Glutamatergic neuron (in vitro differentiated cells): ENCODE data around the gene TACO1. TPM values are rescaled to one million over a fixed set of nuclear protein-coding genes. Genes with fewer than 3 reads are reported as not detected.
A peak's percentile ranks its signal among the peaks of the same experiment; 100 is the strongest.

Source experiments
- DNase-seq: peaks from one replicate; pipeline ENCODE4 v3.0.0; 2022
- H3K27ac Mint-ChIP-seq: one replicate; pipeline ENCODE4 v1.8.0; 2020; ENCODE audit warnings: mild to moderate bottlenecking, mixed read lengths, inconsistent platforms; ENCODE audit not compliant: unreplicated experiment
- H3K27me3 Mint-ChIP-seq: one replicate; pipeline ENCODE4 v1.8.0; 2020; ENCODE audit warnings: mild to moderate bottlenecking, moderate library complexity, mixed read lengths, inconsistent platforms; ENCODE audit not compliant: unreplicated experiment
- H3K36me3 Mint-ChIP-seq: one replicate; pipeline ENCODE4 v1.8.0; 2020; ENCODE audit warnings: mild to moderate bottlenecking, mixed read lengths, inconsistent platforms; ENCODE audit not compliant: unreplicated experiment
- H3K4me1 Mint-ChIP-seq: one replicate; pipeline ENCODE4 v1.8.0; 2020; ENCODE audit warnings: mild to moderate bottlenecking, low read depth, mixed read lengths, inconsistent platforms; ENCODE audit not compliant: unreplicated experiment
- H3K4me3 Mint-ChIP-seq: one replicate; pipeline ENCODE4 v1.8.0; 2020; ENCODE audit warnings: mild to moderate bottlenecking, mixed read lengths, inconsistent platforms; ENCODE audit not compliant: unreplicated experiment
- H3K9me3 Mint-ChIP-seq: one replicate; pipeline ENCODE4 v1.8.0; 2020; ENCODE audit warnings: mild to moderate bottlenecking, moderate library complexity, mixed read lengths, inconsistent platforms; ENCODE audit not compliant: unreplicated experiment
- CTCF ChIP-seq: fragments of 200-600 bp; sonication (generic); IDR thresholded peaks from one replicate; pipeline ENCODE4 v1.5.0; 2021; ENCODE audit not compliant: partially characterized antibody, unreplicated experiment
- total RNA-seq: library from RNA; stranded (reverse); fragmentation: NEBNext Ultra II Directional; extraction: Animal tissue kit (Norgen Biotek cat#: 25700); gene quantifications from one replicate; pipeline ENCODE4 v1.2.1, GENCODE V29; 2021; ENCODE audit not compliant: unreplicated experiment

The TACO1 gene
- total RNA-seq, 1 donor from 2014 or later: 23.2 TPM

- no peak overlapping the region for H3K4me3 Mint-ChIP-seq
- no peaks in the 10 kb centered on the region for H3K27me3 Mint-ChIP-seq
- peaks cover under 1% of the 10 kb centered on the region for H3K4me1 Mint-ChIP-seq
- no peaks in the 10 kb centered on the region for H3K36me3 Mint-ChIP-seq
- peaks cover 1% of the 10 kb centered on the region for H3K9me3 Mint-ChIP-seq
- no peak overlapping the region for H3K27ac Mint-ChIP-seq
- TF ChIP-seq CTCF: no peak
- no peak for DNase-seq
Measured at GRCh38 chr17:63595132-63595531, 5.6 kb upstream of the TACO1 start.

GRCh38 chr17:63596856-63597586 lies 3.7 kb upstream of the TACO1 start:
- H3K27ac Mint-ChIP-seq: no peak overlapping the region
- H3K4me1 Mint-ChIP-seq: peaks cover 9% of the 10 kb centered on the region
- no peak for TF ChIP-seq CTCF
- H3K27me3 Mint-ChIP-seq: peaks cover 2% of the 10 kb centered on the region
- H3K9me3 Mint-ChIP-seq: peaks cover 4% of the 10 kb centered on the region
- no peak for DNase-seq
- no peaks in the 10 kb centered on the region for H3K36me3 Mint-ChIP-seq
- H3K4me3 Mint-ChIP-seq: no peak overlapping the region

- Mint-ChIP-seq H3K4me1 (peaks cover 9% of the 10 kb centered on the region), H3K36me3 (no peaks in the 10 kb centered on the region), H3K4me3 (no peak overlapping the region), H3K27me3 (peaks cover 2% of the 10 kb centered on the region), H3K9me3 (peaks cover 4% of the 10 kb centered on the region), H3K27ac (no peak overlapping the region)
- no peak for DNase-seq
- TF ChIP-seq CTCF: no peak
Measured at GRCh38 chr17:63598281-63598680, 2.4 kb upstream of the TACO1 start.

- peak overlapping the region; percentile 64 for H3K27ac Mint-ChIP-seq
- peaks cover 9% of the 10 kb centered on the region for H3K4me1 Mint-ChIP-seq
- peaks cover 4% of the 10 kb centered on the region for H3K9me3 Mint-ChIP-seq
- H3K4me3 Mint-ChIP-seq: peak overlapping the region; percentile 95
- no peaks in the 10 kb centered on the region for H3K36me3 Mint-ChIP-seq
- no peak for DNase-seq
- H3K27me3 Mint-ChIP-seq: peaks cover 2% of the 10 kb centered on the region
- no peak for TF ChIP-seq CTCF
Measured at GRCh38 chr17:63601439-63602371, 1.0 kb downstream of the TACO1 start.
